NOMO-1 treated with DMSO at 0.1 percent for 48 hours (cell line): ENCODE results near the gene TEF.

Experiments
- DNase-seq: peaks from one replicate; lab custom pipeline; 2025; ENCODE audit not compliant: unreplicated experiment; lab: John Stamatoyannopoulos, UW

The TEF gene

GRCh38 chr22:41381329-41382097 is at the start of gene TEF:
Gene TEF (plus strand): TSS chr22:41381942. CDS start chr22:41382045, 103 bp downstream.
- DNase-seq: peak; percentile 98

DNA sequence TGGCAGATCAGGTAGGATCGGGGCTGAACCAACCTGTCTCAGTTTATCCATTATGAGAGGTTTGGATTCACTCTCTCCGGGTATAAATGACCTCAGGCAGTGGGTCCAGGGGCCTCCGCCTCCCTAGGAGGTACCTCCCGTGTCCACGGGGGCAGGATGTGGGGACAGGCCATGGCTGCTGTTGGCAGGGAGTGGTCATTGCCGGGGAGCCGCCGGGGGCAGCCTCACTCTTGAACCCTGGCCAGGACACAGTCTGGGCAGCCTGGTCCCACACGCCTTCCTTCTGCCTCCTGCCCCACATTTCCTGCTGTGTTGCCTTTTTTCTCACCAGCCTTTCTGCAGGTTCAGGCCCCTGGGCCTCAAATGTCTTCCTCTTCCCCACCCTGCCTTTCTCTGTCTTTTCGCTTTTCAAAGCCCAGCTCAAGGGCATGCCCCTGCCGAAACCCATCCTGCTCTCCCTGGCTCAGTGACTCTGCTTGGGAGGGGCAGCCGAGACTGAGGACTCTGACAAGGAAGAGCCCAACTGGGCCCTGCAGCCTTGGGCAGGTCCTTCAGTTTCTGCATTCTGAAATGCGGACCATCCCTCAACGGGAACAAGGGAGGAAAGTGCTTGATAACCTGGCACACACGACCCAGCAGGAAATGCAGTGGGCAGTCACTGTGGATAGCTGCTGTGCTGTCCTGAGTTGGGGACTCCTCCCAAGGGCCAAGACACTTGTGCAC is 49.4 kb upstream of the TEF start:
- no peak for DNase-seq

DNA sequence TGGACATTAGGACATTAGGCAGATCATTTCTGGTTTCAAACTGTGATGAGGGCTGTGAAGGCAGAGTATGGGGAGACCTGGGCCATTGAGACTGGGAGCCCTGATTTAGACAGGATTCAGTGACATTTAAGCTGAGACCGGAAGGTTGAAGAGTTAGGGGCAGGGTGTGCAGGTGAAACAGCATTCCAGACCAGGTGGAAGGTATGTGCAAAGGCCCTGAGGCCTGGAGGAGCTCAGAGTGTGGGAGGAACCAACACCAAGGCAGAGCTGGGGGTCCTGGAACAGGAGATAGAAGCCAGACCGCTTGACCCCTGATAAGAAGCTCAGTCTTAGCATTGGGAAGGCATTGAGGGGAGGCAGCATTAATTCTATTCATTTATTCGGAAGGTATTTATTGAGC is 47.9 kb upstream of the TEF start:
- no peak for DNase-seq

- no peak for DNase-seq
Measured at GRCh38 chr22:41334215-41334614, 47.5 kb upstream of the TEF start.

DNA sequence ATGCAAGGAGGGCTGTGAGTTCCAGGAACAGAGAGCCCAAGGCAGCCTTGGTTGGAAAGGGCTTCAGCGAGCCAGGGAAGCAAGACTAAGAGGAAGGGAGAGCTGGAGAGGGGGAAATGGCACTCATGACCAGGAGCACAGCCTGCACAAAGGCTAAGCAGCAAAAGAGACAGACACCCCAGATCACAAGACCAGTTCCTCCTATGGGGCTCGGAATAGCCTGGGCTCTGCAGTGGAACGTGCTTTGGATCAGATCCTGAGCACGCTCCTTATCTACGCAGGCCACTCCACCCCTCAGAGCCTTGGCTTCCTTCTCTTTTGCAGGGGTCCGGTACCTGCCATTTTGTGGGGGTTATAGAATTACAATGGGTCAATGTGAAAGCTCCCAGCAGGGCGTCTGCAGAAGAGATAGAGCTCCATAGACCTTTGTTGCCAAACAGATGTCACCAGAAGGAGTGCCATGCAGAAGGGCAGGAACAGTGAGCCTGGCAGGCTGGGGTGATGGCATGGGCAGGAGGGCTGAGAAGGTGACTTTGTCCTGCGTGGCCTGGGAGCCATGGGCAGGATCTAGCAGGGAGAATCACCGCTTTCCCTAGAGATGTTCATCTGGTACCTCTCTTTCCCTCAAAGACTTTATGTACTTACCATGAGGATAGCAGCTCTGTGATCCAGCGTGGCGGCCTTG is 46.6 kb upstream of the TEF start:
- no peak for DNase-seq

- no peak for DNase-seq
Measured at GRCh38 chr22:41338614-41339212, 43.0 kb upstream of the TEF start.

DNA sequence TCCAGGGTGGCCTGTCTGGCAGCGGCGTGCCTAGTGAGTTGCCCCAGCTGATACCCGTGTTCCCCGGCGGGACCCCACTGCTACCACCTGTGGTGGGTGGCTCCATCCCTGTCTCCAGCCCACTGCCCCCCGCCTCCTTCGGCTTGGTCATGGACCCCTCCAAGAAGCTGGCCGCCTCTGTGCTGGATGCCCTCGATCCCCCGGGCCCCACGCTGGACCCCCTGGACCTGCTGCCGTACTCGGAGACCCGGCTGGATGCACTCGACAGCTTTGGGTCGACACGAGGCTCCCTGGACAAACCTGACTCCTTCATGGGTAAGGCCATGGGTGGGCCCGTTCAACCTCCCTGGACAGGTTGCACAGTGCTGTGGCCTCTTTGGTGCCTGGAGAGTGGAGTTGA is 41.9 kb upstream of the TEF start:
- DNase-seq: no peak

DNA sequence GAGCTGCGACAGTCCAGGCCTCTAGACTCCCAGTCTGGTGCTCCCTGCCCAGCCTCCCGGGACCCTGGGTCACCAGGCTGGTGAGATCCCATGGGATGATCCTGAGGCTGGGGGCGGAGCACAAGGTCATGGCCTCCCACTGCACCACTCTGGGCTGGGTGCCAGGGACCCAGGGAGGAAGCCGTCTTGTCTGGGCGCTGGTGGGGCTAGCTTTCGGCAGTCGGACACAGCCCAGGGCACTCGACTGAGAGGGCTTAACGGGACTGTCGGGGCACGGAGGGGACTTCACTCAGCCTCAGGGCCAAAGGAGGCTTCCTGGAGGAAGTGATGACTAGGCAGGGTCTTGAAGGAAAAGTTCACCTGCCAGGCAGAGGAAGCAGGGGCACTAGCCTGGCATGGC is 41.4 kb upstream of the TEF start:
- DNase-seq: no peak

- DNase-seq: no peak
Measured at GRCh38 chr22:41341012-41341411, 40.7 kb upstream of the TEF start.

GRCh38 chr22:41341990-41342389 is 39.8 kb upstream of the TEF start:
- DNase-seq: no peak

DNA sequence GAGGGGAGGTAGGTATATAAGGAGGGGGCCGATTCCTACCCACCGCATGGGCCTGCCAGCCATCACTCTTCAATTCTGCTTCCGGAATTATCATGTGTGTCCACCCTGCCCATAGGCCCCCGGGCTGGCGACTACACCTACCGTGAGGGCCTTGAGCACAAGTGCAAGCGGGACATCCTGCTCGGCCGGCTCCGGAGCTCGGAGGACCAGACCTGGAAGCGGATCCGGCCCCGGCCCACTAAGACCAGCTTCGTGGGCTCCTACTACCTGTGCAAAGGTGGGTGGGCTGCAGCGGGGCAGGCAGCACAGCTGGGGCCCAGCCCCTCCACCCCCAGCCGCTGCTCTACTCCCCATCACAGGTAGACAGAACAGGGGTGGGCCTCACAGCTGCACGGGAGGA is 38.4 kb upstream of the TEF start:
- DNase-seq: no peak

DNA sequence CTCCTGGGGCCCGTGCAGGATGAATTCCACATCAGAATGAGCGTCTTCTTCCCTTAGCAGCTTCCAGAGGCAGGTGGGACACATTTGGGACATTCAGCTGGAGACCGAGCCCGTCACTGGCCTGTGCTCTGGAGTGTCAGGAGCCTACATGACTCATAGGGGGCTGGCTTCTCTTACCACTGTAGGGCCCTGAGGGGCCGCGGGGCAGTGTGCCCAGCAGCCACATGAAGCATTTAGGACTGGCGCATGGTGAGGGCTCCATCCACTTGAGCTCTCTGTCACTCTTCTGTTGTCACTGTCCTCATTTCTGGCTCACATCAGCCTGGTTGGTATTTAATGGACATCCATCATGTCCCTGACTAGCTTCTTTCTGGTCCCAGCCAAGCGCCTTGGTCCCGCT is 38.0 kb upstream of the TEF start:
- DNase-seq: no peak

DNA sequence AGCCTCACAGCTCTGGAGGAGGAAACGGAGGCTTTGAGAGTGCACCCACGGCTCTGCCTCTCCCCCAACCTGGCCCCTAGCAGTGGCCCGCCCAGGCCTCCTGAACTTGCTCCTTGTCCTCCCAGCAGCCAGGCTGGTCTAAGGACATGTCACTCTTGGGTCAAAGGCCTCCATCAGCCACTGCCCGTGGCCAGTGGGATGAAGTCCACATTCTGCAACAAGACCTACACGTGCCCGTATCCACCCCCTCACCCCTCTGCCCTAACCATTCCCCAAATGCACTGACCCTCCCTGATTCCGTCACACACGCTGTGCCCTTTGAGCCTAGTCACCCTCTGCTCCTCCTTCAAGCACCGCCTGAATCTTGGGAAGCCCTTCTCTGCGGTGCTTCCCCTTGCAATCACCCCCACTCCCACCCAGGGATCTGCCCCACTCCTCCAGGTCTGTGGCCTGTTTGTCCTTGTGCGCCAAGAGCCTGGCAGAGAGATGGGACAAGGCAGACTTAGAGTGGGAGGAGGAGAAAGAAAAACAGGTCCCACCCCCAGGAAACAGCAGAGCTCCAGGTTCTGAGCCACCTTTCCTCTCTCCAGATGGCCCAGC is 37.5 kb upstream of the TEF start:
- DNase-seq: no peak

GRCh38 chr22:41345807-41346335 is 35.9 kb upstream of the TEF start:
- no peak for DNase-seq

DNA sequence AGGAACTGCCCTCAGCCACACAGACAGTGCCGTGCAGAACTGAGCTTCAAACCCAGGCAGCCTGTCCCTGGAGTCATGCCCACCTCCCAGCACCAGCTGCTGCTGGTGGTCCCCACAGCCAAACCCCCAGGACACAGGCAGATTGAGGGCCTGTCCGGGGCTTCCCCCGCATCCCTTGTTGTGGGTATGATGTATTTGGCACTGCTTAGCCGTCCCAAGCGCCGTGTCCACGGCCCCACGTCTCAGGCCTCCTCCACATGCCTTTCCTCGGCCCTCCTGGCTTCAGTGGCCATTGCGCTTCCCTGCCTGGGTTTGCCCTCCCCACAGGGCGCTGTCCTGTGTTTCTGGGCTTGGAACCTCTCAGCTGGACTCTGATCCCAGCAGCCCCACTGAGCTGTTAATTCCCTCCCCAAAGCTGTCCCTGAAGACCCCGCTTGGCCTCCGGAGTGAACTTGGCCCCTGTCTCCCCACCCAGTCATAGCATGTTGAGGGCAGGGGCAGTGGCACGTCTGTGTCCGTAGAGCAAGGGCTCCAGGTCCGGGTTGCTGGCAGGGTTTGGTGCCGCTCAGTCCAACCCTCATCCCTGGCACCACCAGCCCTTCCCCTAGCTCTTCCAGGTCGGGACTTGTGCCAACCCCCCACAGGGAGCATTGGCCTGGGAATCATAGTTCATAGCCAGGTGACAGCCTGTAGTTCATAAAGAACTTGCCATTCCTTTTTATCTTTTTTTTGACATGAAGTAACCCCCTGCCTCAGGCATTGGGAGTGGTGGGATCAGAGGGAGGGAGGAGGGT is 34.5 kb upstream of the TEF start:
- no peak for DNase-seq

- no peak for DNase-seq
Measured at GRCh38 chr22:41348964-41349484, 32.7 kb upstream of the TEF start.

- no peak for DNase-seq
Measured at GRCh38 chr22:41350087-41350486, 31.7 kb upstream of the TEF start.

DNA sequence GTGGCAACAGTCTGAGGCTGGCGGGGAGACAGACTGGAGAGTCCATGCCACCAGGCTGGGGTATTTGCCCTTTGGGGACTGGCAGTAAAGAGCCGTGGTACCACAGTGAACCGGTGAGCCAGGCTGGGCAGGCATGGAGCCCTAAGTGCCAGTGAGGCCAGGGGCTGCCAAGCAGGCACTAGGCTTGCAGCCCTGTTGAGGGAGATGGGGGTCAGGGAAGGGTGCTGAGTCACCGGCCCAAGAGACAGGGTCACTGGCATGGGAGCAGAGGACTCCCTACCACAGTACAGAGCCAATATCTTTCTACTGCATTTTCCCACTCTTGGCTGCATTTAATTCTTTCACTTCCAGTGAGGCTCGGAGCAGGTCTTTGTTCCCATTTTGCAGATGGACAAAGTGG is 30.7 kb upstream of the TEF start:
- no peak for DNase-seq

GRCh38 chr22:41352058-41352457 is 29.7 kb upstream of the TEF start:
- no peak for DNase-seq
